DMS 273 (cell line): Measurements from ENCODE around the gene THSD7B.

Source experiments
- DNase-seq: peaks from one replicate; lab custom pipeline; 2025; ENCODE audit not compliant: unreplicated experiment; lab: John Stamatoyannopoulos, UW

THSD7B gene

DNA sequence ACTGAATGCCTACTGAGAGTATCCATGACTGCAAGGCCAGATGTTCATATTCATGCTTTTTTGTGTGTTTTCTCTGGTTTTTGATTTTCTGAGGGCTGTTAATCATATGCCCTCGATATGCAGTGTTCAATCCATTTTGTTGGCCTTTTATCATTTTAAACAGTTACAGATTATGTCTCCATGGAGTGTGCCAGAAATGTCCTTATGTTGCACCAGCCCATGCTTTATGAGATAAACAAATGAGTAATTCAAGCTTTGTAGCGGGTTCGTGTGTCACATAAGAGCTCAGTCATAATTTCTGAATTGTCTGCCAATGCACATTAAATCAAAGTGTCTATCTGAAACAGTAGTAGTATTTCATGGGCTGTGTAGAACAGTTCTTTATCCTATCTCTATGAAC lies 583.0 kb downstream of the THSD7B start:
- DNase-seq = peak; percentile 5

- no peak for DNase-seq
Observed at GRCh38 chr2:137357634-137358033, 592.3 kb downstream of the THSD7B start.

DNA sequence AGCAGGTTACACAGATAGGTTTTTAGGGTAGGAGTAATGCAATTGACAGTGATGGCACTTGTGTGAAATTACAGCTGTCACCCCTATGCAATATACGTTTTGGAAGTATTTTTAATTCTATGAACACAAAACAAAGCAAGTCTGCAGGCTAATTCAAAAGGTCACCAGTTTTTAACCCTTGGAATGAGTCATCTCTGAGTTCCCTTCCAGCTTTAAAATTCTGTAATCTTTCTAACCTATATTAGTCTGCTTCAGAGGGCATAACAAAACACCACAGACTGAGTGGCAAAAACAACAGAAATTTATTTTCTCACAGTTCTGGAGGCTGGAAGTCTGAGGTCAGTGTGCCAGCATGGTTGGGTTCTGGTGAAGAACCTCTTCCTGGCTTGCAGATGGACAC lies 602.0 kb downstream of the THSD7B start:
- DNase-seq = no peak

- DNase-seq = no peak
Observed at GRCh38 chr2:137369106-137369505, 603.8 kb downstream of the THSD7B start.

DNA sequence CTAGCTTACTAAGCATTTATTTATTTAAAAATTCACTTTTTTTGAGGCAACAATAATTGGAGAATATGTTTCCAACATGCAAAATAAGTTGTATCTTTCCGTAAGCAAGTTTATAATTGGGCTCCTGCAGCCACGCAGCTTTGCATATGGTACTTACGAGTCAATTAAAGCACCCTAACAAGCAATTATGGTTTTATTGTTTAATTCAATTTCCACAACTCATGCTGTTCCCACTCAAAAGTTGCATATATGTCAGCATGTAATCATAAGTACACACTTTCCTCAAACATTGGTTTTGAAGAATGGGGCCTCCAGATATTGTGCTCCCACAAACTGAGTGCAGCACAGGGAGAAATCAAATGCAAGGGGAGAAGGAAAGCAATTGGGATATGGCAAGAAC lies 613.8 kb downstream of the THSD7B start:
- DNase-seq = no peak

GRCh38 chr2:137380610-137381009 lies 615.3 kb downstream of the THSD7B start:
- DNase-seq = no peak

GRCh38 chr2:137381731-137382130 lies 616.4 kb downstream of the THSD7B start:
- DNase-seq = no peak

DNA sequence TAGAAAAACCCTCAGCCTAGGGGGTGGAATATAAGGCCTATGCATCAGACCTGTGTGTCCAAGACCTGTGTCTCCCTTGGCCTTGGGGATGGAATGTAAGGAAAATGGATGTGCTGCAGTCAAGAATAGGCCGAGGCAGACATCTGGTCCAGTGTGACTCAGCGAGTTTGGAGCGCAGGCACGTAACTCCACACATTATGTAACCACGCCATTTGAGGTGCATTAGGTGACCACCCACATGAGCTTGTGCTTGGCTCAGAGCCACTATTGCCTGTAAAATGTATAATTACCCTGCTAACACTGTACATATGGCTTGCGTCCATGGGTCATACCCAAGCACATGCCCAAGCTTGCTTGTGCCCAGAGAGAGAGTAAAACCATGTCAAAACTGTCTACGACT lies 618.0 kb downstream of the THSD7B start:
- DNase-seq = peak; percentile 39

GRCh38 chr2:137387044-137387443 lies 621.7 kb downstream of the THSD7B start:
- DNase-seq = no peak

DNA sequence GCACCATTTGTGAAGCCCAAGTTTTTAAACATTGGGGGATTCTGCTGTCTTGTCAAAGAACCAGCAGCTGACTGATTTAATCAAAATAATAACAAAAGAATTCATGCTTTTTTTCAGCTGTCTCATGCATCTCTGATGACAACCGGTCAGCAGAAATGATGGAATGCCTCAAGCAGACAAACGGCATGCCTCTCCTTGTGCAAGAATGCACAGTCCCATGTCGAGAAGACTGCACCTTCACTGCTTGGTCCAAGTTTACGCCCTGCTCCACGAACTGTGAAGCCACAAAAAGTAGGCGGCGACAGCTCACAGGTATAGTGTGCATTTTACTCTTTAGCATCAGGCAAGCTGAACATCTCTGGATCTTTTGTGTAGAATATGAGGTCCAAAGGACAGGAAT lies 640.2 kb downstream of the THSD7B start:
- DNase-seq = no peak

GRCh38 chr2:137411585-137411984 lies 646.2 kb downstream of the THSD7B start:
- DNase-seq = no peak

DNA sequence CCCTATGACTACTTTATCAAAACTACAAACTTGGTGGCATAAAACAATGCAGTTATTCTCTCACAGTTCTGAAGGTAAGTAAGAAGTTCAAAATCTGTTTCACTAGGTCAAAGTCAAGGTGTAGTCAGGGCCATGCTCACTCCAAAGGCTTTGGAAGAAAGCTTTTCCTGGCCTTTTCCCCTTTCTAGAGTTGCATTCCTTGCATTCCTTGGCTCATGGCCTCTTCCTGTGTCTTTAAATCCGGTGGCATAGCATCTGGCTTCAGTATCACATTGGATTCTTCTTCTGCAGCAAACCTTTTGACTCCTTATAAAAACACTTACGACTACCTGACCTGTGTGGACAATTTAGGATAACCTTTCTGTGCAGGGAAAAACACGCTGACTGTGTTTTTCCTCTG lies 655.4 kb downstream of the THSD7B start:
- DNase-seq = no peak

DNA sequence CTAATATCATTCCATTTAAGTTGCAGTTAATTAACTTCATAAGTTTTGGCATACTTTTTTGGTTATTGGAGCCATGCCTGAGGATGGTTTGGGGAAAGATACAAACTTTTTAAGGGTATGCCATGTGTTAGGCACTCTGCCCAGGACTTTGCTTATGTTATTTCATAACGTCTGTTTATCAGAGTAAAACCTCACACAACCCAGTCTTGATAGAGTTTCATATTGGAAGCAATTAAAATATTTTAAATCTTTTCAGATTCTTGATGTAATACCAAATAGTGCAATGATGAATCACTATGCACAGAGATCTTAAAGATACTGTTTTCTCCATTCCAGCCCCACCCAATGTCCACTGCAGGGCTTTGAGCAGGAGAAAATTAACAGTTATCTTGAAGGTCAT lies 669.8 kb downstream of the THSD7B start:
- DNase-seq = no peak

GRCh38 chr2:137437386-137437785 lies 672.0 kb downstream of the THSD7B start:
- DNase-seq = peak; percentile 1

GRCh38 chr2:137444970-137445369 lies 679.6 kb downstream of the THSD7B start:
- no peak for DNase-seq

DNA sequence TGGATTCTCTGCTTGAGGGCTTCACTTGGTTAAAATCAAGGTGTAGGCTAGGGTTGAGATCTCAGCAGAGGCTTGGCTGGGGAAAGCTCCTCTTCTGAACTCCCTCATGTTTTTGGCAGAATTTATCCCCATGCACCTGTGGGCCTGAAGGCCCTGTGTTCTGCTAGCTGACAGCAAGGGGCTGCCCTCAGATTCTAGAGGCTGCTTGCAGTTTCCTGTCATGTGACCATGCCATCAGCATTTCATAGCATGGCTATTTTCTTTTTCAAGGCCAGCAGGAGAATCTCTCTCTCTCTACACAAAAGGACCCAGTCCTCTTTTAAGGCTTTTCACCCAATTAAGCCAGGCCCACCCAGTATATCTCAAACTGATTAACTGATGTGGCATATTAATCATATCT lies 684.1 kb downstream of the THSD7B start:
- DNase-seq = no peak

- no peak for DNase-seq
Observed at GRCh38 chr2:137454886-137455285, 689.5 kb downstream of the THSD7B start.

- peak; percentile 75 for DNase-seq
Observed at GRCh38 chr2:137467246-137467862, 702.0 kb downstream of the THSD7B start.

GRCh38 chr2:137493261-137493660 lies 727.9 kb downstream of the THSD7B start:
- no peak for DNase-seq

- no peak for DNase-seq
Observed at GRCh38 chr2:137500599-137500998, 735.3 kb downstream of the THSD7B start.

DNA sequence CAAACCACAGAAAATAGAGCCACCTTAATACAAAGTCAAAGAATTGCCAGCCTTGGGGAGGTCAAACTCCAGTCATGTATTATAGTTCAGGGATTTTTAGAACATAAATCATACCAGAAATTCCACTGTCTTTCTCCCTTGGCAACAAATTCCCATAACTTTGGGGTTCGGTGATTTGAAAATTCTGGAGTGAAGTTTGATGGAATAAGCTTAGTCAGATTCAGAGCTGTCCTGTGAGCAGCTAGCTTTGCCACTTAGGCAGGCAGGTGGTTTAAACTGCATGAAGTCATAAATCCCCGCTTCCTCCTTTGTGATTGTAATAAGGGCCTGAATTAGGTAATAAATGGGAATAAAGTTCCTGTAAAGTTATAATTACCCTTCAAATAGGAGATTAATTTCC lies 741.9 kb downstream of the THSD7B start:
- no peak for DNase-seq

GRCh38 chr2:137508739-137509384 lies 743.5 kb downstream of the THSD7B start:
- DNase-seq = no peak

DNA sequence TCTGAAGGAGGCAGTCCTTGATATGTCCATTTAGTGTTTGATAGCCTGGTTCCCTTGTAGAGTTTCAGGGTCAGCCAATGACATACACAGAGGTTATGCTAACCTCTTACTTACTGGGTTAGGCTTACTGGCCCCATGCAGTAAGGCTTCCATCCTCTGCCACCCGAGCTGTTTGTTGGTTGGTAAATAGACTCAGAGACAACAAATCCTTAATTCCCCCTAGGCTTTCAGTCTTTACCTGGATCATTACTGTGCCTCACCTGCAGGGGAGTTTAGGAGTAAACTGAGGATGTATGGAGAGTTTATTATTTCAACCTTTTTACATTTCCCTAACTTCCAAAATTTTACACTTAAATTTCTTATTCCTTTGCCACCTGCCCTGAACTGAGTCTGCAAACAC lies 746.2 kb downstream of the THSD7B start:
- no peak for DNase-seq
